GM20431 (cell line): Measurements from ENCODE around the gene S1PR5.

Source experiments
- in situ Hi-C: fragments of 300-500 bp; cut with MseI, MboI; formaldehyde crosslinking; loops from one replicate; pipeline ENCODE4 v1.15.0; 2020; ENCODE audit warnings: low sequenced_read_pairs; ENCODE audit not compliant: unreplicated experiment

The S1PR5 gene

DNA sequence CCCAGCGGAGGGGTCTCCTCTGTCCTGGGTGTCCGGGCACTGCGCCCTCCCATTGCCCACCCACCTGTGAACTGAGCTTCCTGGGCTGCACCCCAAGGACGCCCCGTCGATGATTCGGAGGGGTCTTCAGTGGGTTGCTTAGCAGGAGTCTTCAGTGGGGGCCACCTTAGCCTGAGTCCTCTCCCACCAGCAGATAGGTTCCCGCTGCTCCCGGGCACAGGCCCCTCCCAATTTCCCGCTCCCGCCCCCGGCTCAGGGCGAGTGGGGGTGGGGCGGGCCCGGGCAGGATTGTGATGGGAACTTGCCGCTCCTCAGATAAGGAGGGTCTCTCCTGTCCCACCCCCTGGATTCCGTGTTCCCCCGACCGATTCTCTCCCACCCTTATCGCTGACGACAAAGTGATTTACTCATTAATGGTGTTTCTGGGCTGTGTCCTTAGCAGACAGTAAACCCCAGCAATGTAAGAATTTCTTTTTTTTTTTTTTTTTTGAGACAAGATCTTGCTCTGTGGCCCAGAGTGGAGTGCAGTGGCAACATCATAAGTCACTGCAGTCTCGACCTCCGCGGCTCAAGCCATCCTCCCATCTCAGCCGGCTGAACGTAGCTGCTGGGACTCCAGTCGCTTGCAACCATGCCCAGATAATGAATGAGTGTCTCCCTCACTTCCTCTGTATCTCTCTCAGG lies 655 bp upstream of the S1PR5 start:
- in situ Hi-C loops: no loop called here

DNA sequence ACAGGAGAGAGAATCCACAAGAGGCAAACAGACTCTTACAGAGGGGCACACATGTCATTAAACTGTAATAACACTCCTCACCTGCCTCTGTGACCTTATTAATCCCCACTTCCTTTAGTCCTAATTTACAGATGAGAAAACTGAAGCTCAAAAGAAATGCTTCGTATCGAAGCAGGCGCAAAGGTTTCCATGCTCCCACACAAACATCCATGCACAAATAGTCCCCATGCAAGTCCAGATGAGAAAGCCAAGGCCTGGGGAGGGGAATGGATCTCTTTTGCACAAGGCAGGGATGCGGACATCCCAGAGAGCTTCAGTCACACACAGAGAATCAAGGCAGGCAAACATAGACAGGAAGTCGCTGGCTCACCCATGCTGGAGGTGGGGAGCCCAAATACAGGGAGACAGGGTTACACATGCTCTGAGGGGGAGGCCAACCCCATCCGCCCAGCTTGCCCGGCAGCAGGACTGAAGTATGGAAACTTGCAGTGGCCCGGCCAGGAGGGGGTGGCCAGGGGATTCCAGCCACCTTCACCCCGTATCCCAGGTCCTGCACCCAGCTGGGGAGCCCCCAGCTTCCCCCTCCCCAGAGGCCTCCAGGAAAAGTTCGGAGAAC lies 468 bp downstream of the S1PR5 start:
- in situ Hi-C loops: no loop called here

DNA sequence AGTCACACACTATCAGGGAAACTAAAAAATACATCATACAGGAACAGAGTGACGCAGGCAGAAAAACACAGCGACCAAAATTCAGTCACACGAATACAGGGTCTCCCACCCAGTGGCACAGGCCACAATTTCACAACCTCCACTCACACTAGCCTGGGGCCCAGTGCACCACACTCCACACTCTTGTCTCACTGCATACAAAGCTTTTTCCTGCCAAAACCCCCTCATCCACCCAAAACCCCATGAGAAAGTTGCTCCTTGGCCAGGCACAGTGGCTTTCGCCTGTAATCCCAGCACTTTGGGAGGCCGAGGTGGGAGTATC lies 1.2 kb downstream of the S1PR5 start:
- in situ Hi-C loops: no loop called here

DNA sequence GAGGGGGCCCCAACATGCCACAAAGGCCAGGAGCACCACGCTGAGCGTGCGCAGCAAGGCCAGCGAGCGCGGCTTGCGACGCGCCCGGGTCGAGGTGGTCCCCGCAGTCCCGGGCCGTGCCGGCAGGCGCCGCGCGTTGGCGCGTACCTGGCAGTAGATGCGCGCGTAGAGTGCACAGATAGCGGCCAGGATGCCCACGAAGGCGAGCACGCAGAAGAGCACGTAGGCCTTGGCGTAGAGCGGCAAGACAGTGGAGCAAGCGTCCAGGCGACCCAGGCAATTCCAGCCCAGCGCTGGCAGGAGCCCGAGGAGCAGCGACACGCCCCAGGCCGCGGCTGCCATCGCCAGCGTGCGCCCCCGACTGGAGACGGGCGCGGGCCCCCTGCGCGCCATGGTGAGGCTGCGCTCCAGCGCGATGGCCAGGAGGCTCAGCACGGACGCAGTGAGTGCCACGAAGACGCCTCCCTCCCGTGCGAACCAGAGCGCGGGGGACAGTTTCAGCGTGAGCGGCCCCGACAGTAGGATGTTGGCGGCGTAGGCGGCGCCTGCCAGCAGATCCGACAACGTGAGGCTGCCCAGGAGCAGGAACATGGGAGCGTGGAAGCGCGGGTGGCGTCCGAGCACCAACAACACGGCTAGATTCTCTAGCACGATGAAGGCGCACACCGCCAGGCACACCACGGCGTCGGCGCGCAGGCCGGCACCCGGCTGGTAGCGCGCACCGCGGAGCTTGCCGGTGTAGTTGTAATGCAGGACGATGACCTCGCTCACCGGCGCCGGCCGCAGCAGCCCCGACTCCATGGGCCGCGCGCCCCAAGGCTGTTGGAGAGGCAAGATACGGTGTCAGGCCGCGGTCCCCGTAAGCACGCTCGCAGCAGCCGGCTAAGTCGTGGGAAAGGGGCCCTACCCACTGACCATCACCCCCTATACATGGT lies 2.8 kb downstream of the S1PR5 start:
- in situ Hi-C loops: no loop called here

DNA sequence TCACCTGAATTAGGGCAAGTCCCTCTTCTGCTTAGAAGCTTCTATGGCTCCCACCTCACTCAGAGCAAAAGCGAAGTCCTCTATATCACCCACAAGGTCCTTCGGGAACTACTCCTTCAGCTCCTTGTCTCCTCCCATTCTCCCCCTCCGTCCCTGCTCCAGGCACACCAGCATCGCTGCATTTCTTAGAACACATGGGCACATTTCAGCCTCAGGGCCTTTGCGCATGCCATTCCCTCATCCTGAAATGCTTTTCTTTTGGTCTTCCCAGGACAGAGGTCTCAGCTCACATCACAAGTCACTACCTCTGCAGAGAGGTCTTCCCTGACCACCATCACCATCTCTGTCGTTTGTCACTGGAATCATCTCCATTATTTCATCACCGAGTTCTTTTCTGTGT lies 4.0 kb downstream of the S1PR5 start:
- in situ Hi-C loops: no loop called here

DNA sequence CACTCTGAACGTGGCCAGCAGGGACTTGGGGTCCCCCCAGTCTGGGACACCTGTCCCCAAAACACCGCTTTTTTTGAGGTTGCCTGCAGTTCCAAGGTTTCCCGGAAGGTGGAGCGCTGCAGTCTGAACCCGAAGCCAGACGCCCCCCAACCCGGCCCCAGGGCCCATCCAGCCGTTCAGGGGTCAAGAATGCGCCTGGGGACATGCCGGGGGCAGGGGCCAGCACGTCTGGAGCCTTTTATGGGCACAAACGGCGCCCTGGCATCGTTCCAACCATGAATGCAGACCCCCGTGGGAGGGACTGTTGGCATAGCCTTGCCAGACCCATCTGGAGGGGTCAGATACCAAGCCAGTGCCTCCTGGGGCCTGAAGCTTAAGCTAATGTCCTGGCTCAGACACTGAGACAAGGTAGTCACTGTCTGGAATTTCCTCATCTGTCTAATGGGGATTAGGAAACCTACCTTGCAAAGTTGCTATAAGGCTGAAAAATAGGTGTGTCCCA lies 6.9 kb downstream of the S1PR5 start:
- in situ Hi-C loops: no loop called here

DNA sequence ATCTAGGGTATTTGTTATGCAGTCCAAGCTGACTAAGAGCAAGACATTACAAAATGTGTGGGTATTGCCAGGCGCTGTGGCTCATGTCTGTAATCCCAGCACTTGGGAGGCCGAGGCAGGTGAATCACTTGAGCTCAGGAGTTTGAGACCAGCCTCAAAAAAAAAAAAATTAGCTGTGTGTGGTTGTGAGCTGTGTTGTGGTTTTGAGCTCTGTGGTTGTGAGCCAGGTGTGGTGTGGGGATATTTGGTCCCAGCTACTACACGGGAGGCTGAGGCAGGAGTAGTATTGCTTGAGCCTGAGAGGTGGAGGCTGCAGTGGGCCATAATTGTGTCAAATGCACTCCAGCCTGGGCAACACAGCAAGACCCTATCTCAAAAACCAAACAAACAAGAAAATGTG lies 8.5 kb downstream of the S1PR5 start:
- in situ Hi-C loops: no loop called here

DNA sequence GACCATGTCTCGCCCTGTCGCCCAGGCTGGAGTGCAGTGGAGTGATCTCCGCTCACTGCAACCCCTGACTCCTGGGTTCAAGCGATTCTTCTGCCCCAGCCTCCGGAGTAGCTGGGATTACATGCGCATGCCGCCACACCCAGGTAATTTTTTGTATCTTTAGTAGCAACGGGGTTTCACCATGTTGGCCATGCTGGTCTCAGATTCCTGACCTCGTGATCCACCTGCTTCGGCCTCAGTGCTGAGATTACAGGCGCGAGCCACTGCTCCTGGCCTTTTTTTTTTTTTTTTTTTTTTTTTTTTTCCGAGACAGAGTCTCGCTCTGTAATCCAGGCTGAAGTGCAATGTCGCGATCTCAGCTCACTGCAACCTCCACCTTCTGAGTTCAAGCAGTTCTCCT lies 9.2 kb downstream of the S1PR5 start:
- in situ Hi-C loops: no loop called here

DNA sequence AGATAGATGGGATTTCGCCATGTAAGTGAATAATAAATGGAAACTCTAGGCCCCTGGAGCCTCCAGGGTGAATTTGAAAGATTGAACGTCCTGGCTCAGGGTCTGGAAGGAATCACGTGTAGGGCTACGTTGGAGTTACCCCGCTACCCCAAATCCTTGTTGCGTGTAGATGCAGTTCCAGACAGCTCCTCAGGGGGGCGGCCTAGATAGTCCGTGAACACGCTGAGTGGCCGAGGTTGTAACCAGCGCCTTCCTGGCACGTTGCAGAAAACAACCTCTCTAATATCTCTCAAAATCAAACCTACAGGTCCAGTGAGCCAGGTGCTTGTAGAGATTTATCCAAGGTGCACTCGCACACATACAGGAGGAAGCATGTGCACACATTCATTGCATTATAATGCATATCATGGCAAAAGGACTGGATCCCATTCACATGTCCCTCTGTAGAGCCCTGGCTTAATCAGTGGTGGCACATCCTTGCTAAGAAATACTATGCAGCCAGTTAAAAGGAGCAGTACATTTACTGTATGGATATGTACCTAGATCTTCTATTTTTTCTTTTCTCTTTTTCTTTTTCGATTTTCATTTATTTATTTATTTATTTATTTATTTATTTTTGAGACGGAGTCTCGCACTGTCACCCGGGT lies 11.5 kb downstream of the S1PR5 start:
- in situ Hi-C loops: no loop called here

DNA sequence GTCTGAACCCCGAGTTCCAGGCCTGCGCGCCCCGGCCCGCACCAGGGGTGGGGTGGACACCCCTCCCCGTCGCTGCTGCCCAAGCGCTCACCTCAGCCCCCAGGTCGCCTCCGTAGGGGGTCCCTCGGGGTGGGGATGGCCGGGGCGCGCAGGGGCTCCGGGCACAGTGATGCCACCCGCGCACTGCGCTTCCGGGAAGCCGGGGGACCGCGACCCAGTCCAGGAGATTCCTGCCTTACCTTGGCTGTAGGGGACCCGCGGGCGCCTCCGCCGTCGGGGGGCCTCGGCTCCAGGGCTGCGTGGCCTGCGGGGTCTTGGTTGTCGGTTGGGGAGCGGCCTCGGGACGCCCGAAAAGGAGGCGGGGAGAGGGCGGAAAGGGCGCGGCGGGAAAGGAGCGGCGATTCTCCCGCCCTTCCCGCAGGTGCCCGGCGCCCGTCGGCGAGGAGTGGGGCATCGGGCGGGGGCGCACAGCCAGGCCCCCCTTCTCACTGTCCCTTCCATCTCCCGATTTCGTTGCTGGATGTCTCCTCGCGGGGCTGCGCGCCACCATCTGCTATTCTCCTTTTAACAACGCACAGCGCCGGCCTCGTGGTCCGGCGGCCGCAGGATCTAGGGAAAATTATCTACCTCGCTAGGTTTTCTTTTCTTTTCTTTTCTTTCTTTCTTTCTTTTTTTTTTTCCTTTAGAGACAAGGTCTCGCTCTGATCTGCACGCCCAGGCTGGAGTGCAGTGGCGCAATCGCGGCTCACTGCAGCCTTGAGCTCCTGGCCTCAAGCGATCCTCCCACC lies 14.1 kb downstream of the S1PR5 start, which contains the start of gene KEAP1:
KEAP1 (minus strand) TSS at position 355 of the 788 bp plus-strand sequence. CDS start 3,323 bp downstream, outside the sequence.
- in situ Hi-C loops: no loop called here

DNA sequence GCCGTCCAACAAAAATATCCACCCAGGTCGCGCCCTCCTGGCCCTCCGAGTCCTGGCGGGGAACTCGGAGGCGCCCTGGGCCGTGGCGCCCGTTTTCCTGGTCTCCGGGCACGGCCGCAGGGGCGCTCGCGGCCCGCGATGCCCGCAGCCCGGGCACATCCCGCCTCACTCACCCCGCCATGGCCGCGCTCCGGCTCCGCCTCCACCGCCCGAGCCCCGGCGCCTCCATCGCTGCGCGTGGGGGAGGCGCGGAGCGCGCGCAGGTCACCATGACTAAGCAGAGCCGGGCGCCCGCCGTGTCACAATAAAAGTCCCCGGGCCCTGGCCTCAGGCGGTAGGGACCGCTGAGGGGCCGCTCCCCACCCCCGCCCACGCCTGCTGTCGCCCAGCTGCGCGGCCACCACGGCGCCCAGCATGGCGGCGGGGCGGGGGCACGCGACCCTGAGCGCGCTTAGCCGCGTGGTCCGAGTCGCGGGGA lies 14.7 kb downstream of the S1PR5 start:
- in situ Hi-C loops: no loop called here

DNA sequence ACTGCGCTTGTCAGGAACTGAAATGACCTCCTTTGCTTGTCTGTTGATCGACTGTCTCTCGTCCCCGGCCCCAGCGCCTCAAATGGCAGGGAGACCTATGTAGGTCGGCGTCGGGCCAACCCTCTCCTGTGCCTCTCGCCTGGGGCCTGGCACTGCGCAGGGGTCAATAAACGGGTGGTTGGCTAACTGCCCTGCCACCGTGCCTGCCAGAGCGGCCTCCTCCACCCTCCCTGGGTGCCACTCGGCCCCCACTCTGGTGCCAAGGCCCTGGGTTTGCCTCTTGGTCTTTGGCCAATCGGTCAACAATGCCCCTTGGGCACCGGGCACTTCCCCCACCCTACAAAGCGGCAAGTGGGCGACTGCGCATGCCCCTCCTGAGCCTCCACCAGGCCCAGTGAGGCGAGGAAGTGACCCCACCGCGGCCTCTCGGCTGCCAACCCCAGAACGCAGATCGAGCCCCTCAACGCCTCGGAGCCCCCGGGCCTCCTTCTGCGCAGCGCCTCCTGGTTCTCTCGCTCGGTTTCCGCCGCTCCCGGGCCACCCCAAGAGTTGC lies 15.2 kb downstream of the S1PR5 start:
- in situ Hi-C loops: no loop called here

DNA sequence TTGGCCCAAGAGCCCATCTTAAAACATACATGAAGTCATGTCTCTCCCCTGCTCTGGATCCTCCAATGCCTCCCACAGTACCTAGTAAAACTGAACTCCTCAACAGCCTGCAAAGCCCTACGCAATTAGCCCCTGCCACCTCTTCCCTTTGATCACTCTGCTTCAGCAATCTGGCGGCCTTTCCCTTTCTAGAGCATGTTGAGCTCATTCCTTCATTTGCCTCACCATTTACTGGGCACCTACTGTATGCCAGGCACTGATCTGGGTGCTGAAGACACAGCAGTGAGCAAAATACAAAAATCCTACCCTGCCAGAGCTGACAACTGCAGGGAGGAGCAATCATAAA lies 17.0 kb downstream of the S1PR5 start:
- in situ Hi-C loops: no loop called here

DNA sequence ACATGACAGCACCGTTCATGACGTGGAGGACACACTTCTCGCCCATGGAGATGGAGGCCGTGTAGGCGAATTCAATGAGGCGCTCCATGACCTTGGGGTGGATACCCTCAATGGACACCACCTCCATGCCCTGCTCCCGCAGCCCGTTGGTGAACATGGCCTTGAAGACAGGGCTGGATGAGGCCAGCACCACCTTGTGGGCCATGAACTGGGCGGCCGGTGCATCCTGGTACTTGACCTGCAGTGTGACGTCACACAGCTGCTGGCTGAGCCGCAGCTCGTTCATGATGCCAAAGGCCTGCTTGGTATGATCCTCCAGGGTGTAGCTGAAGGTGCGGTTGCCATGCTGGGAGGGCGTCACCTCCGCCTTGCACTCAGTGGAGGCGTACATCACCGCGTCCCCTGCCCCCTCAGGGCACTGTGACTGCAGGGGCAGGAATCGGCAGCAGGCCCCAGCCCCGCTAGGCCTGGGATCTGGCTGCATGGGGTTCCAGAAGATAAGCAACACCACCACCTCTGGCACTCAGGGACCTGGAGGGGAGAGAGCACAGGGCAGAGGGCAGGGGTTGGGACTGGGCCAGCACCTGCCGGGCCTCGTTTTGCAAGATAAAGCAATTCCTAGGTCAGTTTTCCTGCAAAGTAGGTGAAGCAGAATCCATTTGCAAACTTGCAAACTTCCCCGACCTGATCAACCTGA lies 17.5 kb downstream of the S1PR5 start:
- in situ Hi-C loops: no loop called here

DNA sequence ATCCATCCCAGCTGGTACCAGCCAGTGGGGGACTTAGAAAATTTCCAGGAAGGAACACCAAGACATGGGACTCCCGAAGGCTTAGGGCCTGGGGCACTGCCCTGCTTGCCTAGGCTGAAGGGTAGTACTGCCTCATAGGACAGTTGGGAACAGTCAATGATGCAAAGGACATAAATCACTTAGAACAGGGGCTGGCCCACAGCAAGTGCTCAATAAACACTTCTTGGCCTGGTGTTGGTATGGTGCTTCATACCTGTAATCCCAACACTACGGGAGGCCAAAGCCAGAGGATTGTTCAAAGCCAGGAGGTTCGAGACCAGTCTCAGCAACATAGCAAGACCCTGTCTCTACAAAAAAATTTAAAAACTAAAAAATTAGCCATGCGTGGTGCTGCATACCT lies 19.9 kb downstream of the S1PR5 start:
- in situ Hi-C loops: no loop called here

DNA sequence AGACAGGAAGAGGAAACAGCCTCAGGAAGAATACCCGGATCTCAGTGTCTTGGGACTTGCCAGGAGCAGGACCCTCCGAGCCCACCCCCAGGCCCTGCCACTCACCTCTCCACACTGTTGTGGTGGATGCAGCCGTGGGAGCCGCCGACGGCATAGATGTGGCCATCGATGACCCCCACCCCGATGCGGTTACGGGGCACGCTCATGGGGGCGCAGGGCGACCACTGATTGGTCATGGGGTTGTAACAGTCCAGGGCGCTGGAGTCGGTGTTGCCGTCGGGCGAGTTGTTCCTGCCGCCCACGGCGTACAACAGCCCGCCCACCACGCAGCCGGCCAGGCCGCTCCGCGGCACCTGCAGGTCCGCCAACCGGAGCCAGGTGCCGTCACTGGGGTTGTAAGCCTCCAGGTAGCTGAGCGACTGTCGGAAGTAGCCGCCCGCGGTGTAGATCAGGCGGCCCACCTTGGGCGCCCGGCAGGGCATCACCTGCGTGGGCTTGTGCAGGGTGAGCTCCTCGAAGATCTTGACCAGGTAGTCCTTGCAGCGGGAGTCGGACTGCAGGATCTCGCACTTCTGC lies 25.7 kb downstream of the S1PR5 start:
- in situ Hi-C loops: no loop called here

DNA sequence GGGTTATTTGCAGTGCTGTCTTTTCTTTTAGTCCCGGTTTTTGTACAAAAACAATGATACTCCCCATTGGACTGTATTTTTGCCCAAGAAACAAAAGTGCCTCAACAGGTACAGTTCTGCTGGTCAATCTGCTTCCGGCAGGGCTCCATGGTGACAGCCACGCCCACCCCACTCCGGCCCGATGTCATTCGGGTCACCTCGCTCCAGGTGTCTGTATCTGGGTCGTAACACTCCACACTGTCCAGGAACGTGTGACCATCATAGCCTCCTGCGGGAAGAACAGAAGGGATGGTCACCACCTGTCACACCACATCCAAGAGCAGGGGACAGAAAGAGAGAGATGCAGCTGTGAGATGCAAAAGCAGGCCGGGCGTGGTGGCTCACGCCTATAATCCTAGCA lies 30.7 kb downstream of the S1PR5 start:
- in situ Hi-C loops: no loop called here

DNA sequence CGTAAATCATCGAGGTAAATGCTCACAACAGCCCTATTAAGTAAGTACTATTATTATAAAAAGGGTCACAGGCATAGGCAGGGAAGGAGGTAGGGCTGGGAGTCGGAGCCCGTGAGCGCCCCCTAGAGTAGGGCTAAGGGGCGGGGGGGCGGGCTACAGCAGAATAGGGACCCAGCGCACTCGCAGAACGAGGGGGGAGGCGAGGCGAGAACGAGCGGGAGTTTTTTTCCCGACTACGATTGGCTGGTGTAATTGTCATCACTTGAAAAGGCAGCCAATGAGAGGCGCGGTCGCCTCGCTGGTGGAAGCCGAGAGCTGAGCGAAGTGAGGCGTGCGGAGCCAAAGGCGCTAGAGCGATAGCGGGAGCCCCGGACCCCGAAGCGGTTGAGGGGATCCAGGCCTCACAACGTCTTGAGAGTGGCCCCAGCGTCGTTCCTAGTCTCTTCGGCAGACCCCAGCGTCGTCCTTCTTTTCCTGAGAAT lies 38.3 kb downstream of the S1PR5 start:
- in situ Hi-C loops: no loop called here
